ENCODE data around the gene ITPK1. TPM values are rescaled to one million over a fixed set of nuclear protein-coding genes. Genes with fewer than 3 reads are reported as not detected.

Gene ITPK1
- total RNA-seq, 1 experiment from 2014 or later: 66.2 TPM

DNA sequence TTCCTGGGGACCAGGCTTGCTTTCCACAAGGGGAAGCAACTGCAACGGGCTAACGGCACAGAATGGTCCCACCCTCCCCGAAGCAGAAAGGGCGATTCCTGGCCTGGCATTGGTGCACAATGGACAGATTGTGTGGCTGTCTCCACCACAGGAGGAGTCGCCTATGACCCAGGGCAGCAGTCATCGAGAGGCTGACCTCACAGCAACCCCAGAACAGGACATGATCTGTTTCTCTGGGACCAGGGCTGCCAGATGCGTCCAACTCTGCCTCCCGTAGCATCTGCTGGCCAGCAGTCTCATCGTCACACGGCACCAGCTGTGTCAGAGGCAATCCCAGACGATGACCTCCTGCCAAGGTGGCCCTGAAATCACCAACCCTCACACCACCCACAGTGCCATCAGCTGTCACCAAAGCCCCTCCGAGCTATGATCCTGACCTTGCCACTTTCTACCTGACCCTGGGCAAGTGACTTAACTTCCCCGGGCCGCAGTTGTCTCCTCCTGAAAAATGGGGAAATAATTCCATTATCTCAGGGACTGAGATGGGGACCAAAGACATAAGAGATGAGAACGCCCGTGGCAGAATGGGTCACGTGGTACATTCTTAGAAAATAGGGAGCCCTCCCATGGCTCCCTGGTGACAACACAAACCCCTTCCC is 106.1 kb downstream of the ITPK1 start:
- BruUV-seq (replicated peaks): no TSS peak
- H3K27ac ChIP-seq (ENCODE audit: low read length): no peak overlapping the region

DNA sequence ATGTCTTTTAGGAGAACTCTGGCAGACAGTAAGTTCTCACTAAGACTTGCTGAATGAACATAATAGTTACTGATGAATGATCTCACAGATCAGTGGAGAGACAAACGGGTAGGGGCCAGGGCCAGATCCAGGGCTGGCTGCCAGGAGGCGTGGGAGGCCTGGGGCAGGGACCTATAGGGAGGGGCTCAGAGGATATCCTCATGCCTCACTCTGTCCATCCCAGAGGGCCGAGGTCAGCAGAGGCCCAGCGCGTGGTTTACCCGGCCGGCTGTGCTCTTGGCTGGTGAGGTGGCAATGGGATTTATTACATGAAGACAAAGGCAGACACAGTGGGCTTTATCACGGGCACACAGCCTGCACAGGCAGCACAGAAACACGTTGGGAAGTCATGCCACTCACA is 107.3 kb downstream of the ITPK1 start:
- intact Hi-C loops (cut with micrococcal nuclease): no loop called here
- Histone ChIP-seq H4K20me1 (ENCODE audit: low read length) (no peaks in the 10 kb centered on the region), H3K9me2 (replicated peaks; ENCODE audit: low read length) (no peaks in the 10 kb centered on the region), H3K4me3 (ENCODE audit: low read length) (no peak overlapping the region), H3K9ac (ENCODE audit: low read length) (no peak overlapping the region), H3K27me3 (ENCODE audit: low read length) (no peaks in the 10 kb centered on the region), H3K27ac (ENCODE audit: low read length) (peak overlapping the region; percentile 45), H2AFZ (ENCODE audit: low read length) (no peak overlapping the region), H3K4me1 (ENCODE audit: insufficient read depth, low read length) (peaks cover 27% of the 10 kb centered on the region), H3K79me2 (ENCODE audit: low read length) (0 out of 2 replicates have a peak, but pooled peaks cover 15% of the 10 kb centered on the region), H3K4me2 (ENCODE audit: low read length) (peak overlapping the region; percentile 14; the same call in 1 of the 2 replicates), H3F3A (ENCODE audit: low read length, unreplicated experiment) (no peaks in the 10 kb centered on the region), H3K9me3 (ENCODE audit: low read length) (no peaks in the 10 kb centered on the region), H3K36me3 (ENCODE audit: low read depth, low read length) (no peaks in the 10 kb centered on the region)
- TF ChIP-seq, protein P1, sequence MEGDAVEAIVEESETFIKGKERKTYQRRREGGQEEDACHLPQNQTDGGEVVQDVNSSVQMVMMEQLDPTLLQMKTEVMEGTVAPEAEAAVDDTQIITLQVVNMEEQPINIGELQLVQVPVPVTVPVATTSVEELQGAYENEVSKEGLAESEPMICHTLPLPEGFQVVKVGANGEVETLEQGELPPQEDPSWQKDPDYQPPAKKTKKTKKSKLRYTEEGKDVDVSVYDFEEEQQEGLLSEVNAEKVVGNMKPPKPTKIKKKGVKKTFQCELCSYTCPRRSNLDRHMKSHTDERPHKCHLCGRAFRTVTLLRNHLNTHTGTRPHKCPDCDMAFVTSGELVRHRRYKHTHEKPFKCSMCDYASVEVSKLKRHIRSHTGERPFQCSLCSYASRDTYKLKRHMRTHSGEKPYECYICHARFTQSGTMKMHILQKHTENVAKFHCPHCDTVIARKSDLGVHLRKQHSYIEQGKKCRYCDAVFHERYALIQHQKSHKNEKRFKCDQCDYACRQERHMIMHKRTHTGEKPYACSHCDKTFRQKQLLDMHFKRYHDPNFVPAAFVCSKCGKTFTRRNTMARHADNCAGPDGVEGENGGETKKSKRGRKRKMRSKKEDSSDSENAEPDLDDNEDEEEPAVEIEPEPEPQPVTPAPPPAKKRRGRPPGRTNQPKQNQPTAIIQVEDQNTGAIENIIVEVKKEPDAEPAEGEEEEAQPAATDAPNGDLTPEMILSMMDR (conservative IDR thresholded peaks at IDR 0.05; ENCODE audit: low read depth, low read length): no peak
- TF ChIP-seq EZH2phosphoT487 (IDR thresholded peaks at IDR 0.05; ENCODE audit: borderline replicate concordance, low read length): no peak
- TF ChIP-seq EZH2 (IDR thresholded peaks at IDR 0.05; ENCODE audit: low read length, unreplicated experiment): no peak
- ATAC-seq: peak; percentile 26
- ChIA-PET CTCF (no interaction called here), POLR2A (ENCODE audit: unreplicated experiment) (no interaction called here)
- DNase-seq: peak; percentile 45
- BruUV-seq (replicated peaks): no TSS peak

More for the DNA sequence above, 106.1 kb downstream of the ITPK1 start:
- no peaks in the 10 kb centered on the region for H4K20me1 ChIP-seq (ENCODE audit: low read length)
- H3K4me1 ChIP-seq (ENCODE audit: insufficient read depth, low read length): peaks cover 27% of the 10 kb centered on the region
- intact Hi-C loops (cut with micrococcal nuclease): no loop called here
- POLR2A ChIA-PET (ENCODE audit: unreplicated experiment): no interaction called here
- H3K36me3 ChIP-seq (ENCODE audit: low read depth, low read length): no peaks in the 10 kb centered on the region
- no peaks in the 10 kb centered on the region for H3F3A ChIP-seq (ENCODE audit: low read length, unreplicated experiment)
- H3K9me2 ChIP-seq (replicated peaks; ENCODE audit: low read length): no peaks in the 10 kb centered on the region
- H2AFZ ChIP-seq (ENCODE audit: low read length): no peak overlapping the region
- DNase-seq (no peak), ATAC-seq (no peak)
- H3K4me3 ChIP-seq (ENCODE audit: low read length): no peak overlapping the region
- TF ChIP-seq EZH2 (IDR thresholded peaks at IDR 0.05; ENCODE audit: low read length, unreplicated experiment): no peak
- TF ChIP-seq, protein P1 (conservative IDR thresholded peaks at IDR 0.05; ENCODE audit: low read depth, low read length): no peak
- no peak for TF ChIP-seq EZH2phosphoT487 (IDR thresholded peaks at IDR 0.05; ENCODE audit: borderline replicate concordance, low read length)
- no peak overlapping the region for H3K9ac ChIP-seq (ENCODE audit: low read length)
- no peaks in the 10 kb centered on the region for H3K9me3 ChIP-seq (ENCODE audit: low read length)
- CTCF ChIA-PET: no interaction called here
- no peaks in the 10 kb centered on the region for H3K27me3 ChIP-seq (ENCODE audit: low read length)
- H3K4me2 ChIP-seq (ENCODE audit: low read length): no peak overlapping the region
- 0 out of 2 replicates have a peak, but pooled peaks cover 15% of the 10 kb centered on the region for H3K79me2 ChIP-seq (ENCODE audit: low read length)

Measured in PC-3 (cell line).